GM23338 (cell line): Measurements from ENCODE around the gene ZNF627. TPM values are rescaled to one million over a fixed set of nuclear protein-coding genes. Genes with fewer than 3 reads are reported as not detected.

ENCODE experiments used
- ATAC-seq: fragments of 200-7000 bp; cut with Tn5 transposase; 3 replicates; pipeline ENCODE4 v1.9.1; 2020
- DNase-seq: peaks from one replicate; pipeline ENCODE4 v3.0.0-alpha.2; 2015; ENCODE audit warnings: low spot score
- H2AFZ ChIP-seq: fragments of 200-600 bp; sonication (generic); 2 replicates; pipeline ENCODE4 v1.8.0; 2016; ENCODE audit warnings: antibody characterized with exemption, mild to moderate bottlenecking, moderate library complexity
- H3F3A ChIP-seq: fragments of 200-600 bp; sonication (generic); replicated peaks from 2 replicates; pipeline ENCODE4 v1.8.0; 2017; ENCODE audit warnings: antibody characterized with exemption, mixed run types, low read depth
- H3K27ac ChIP-seq: fragments of 200-600 bp; sonication (generic); 2 replicates; pipeline ENCODE4 v1.6.1; 2016; ENCODE audit warnings: low read depth
- H3K27me3 ChIP-seq: fragments of 200-600 bp; sonication (generic); 2 replicates; pipeline ENCODE4 v1.8.0; 2016; ENCODE audit warnings: mild to moderate bottlenecking, mixed run types, moderate library complexity; ENCODE audit not compliant: insufficient read depth
- H3K36me3 ChIP-seq: fragments of 200-600 bp; sonication (generic); 2 replicates; pipeline ENCODE4 v1.8.0; 2016; ENCODE audit warnings: mild to moderate bottlenecking; ENCODE audit not compliant: insufficient read depth
- H3K4me1 ChIP-seq: fragments of 200-600 bp; sonication (generic); 2 replicates; pipeline ENCODE4 v1.8.0; 2016; ENCODE audit warnings: mild to moderate bottlenecking, moderate library complexity; ENCODE audit not compliant: insufficient read depth
- H3K4me2 ChIP-seq: fragments of 200-600 bp; sonication (generic); 2 replicates; pipeline ENCODE4 v1.7.1; 2017; ENCODE audit warnings: mixed run types
- H3K4me3 ChIP-seq: fragments of 200-600 bp; sonication (generic); 2 replicates; pipeline ENCODE4 v1.6.1; 2016; ENCODE audit warnings: mixed run types
- H3K79me2 ChIP-seq: fragments of 200-600 bp; sonication (generic); replicated peaks from 2 replicates; pipeline ENCODE4 v1.8.0; 2017; ENCODE audit warnings: mild to moderate bottlenecking; ENCODE audit not compliant: insufficient read depth
- H3K9me2 ChIP-seq: fragments of 200-600 bp; sonication (generic); 2 replicates; pipeline ENCODE4 v1.8.0; 2017; ENCODE audit not compliant: insufficient read depth
- H4K20me1 ChIP-seq: fragments of 200-600 bp; sonication (generic); replicated peaks from 2 replicates; pipeline ENCODE4 v1.8.0; 2017; ENCODE audit warnings: mild to moderate bottlenecking; ENCODE audit not compliant: insufficient read depth
- H3K27ac Mint-ChIP-seq: 2 replicates; pipeline ENCODE4 v1.8.0; 2020; ENCODE audit warnings: inconsistent platforms, mild to moderate bottlenecking, moderate library complexity, mixed read lengths
- H3K27me3 Mint-ChIP-seq: 3 replicates; pipeline ENCODE4 v1.8.0; 2022; ENCODE audit warnings: low read depth, mild to moderate bottlenecking, moderate library complexity, mixed read lengths, inconsistent platforms; ENCODE audit not compliant: insufficient read depth, poor library complexity
- H3K36me3 Mint-ChIP-seq: 3 replicates; pipeline ENCODE4 v1.8.0; 2021; ENCODE audit warnings: low read depth, mild to moderate bottlenecking, inconsistent platforms, moderate library complexity, mixed read lengths
- H3K4me1 Mint-ChIP-seq: 3 replicates; pipeline ENCODE4 v1.8.0; 2020; ENCODE audit warnings: mild to moderate bottlenecking, inconsistent platforms, mixed read lengths
- H3K4me3 Mint-ChIP-seq: 3 replicates; pipeline ENCODE4 v1.8.0; 2021; ENCODE audit warnings: moderate library complexity, mild to moderate bottlenecking, inconsistent platforms, mixed read lengths
- H3K9me3 Mint-ChIP-seq: 3 replicates; pipeline ENCODE4 v1.8.0; 2020; ENCODE audit warnings: moderate library complexity, mild to moderate bottlenecking, inconsistent platforms, mixed read lengths
- CREB1 ChIP-seq: fragments of 250-450 bp; sonication (Bioruptor Pico); IDR thresholded peaks from 2 replicates; pipeline ENCODE4 v1.5.0; 2020; ENCODE audit warnings: low read depth, mild to moderate bottlenecking, moderate library complexity
- EZH2 ChIP-seq: fragments of 200-600 bp; sonication (generic); IDR thresholded peaks from one replicate; pipeline ENCODE4 v1.8.0; 2017; ENCODE audit warnings: antibody characterized with exemption, mild to moderate bottlenecking, low read depth; ENCODE audit not compliant: unreplicated experiment
- EZH2phosphoT487 ChIP-seq: fragments of 200-600 bp; sonication (generic); IDR thresholded peaks from one replicate; pipeline ENCODE4 v1.8.1; 2018; ENCODE audit warnings: antibody characterized with exemption; ENCODE audit not compliant: unreplicated experiment
- JUNB ChIP-seq: IDR thresholded peaks from one replicate; pipeline ENCODE4 v1.6.1; 2016; ENCODE audit warnings: antibody characterized with exemption; ENCODE audit not compliant: unreplicated experiment
- NANOG ChIP-seq: IDR thresholded peaks from 2 replicates; pipeline ENCODE4 v1.6.1; 2016; ENCODE audit warnings: antibody characterized with exemption, borderline replicate concordance
- POLR2AphosphoS5 ChIP-seq: IDR thresholded peaks from 2 replicates; pipeline ENCODE4 v1.6.1; 2016; ENCODE audit warnings: antibody characterized with exemption, low read depth
- STAT1 ChIP-seq: IDR thresholded peaks from one replicate; pipeline ENCODE4 v1.6.1; 2016; ENCODE audit warnings: antibody characterized with exemption; ENCODE audit not compliant: unreplicated experiment
- ZNF114 ChIP-seq: fragments of 250-450 bp; sonication (Bioruptor Pico); IDR thresholded peaks from 2 replicates; pipeline ENCODE4 v1.5.0; 2020; ENCODE audit warnings: mild to moderate bottlenecking, moderate library complexity
- ZNF331 ChIP-seq: fragments of 250-450 bp; sonication (Bioruptor Pico); IDR thresholded peaks from 2 replicates; pipeline ENCODE4 v1.5.0; 2020; ENCODE audit warnings: low read depth, mild to moderate bottlenecking, moderate library complexity
- polyA plus RNA-seq: library from polyadenylated mRNA; unstranded; fragments of >200 nt; fragmentation: Nextera tagmentation; extraction: Ambion mirVana; gene quantifications from 2 replicates; pipeline ENCODE4 v1.2.1, GENCODE V29; 2016
- total RNA-seq: library from RNA; depleted of rRNA; stranded (reverse); fragments of >200 nt; shearing (Covaris generic); gene quantifications from 2 replicates; pipeline ENCODE4 v1.2.3, GENCODE V29; 2014
- TF ChIP-seq, protein P1 (sequence below): IDR thresholded peaks from one replicate; pipeline ENCODE4 v1.6.1; 2018; ENCODE audit warnings: antibody characterized with exemption; ENCODE audit not compliant: unreplicated experiment
- TF ChIP-seq, protein P2 (sequence below): IDR thresholded peaks from 2 replicates; pipeline ENCODE4 v1.6.1; 2016; ENCODE audit warnings: antibody characterized with exemption
- TF ChIP-seq, protein P3 (sequence below): fragments of 250-450 bp; sonication (Bioruptor Pico); IDR thresholded peaks from 2 replicates; pipeline ENCODE4 v1.5.0; 2020; ENCODE audit warnings: mild to moderate bottlenecking, moderate library complexity
- TF ChIP-seq, protein P4 (sequence below), 2 experiments: fragments of 200-600 bp in 1 of 2; sonication (generic) in 1 of 2; conservative IDR thresholded peaks; 2 replicates each; pipeline versions ENCODE4 v1.5.1 to v1.6.1; 2016 to 2017; ENCODE audit warnings: antibody characterized with exemption in 2 of 2, low read depth in 2 of 2, mild to moderate bottlenecking in 2 of 2, moderate library complexity in 1 of 2

Gene ZNF627
- total and polyA plus RNA-seq, 2 experiments from 2014 or later, result 9.0 to 15.4 TPM

DNA sequence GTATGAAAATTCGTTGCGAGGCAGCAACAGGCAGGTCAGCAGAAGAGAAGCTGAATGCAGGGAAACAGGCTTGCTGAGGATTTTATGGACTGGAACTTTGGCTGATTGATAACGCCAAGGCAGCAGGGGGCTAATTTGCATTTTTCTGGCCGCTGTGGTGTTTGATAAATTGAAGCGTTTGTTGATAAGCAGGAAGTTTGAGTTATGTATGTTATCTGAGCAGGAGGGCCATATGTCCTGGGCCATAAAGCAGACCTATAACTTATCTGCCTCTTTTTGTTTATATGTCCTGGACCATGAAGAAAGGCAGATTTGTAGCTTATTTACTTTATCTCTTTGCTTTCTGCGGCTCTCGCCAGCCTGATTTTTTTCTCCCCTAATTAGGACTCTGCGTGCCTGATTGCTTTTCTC, 65.9 kb downstream of the ZNF627 start:
- no peaks in the 10 kb centered on the region for H3K27me3 ChIP-seq
- H4K20me1 ChIP-seq, result no peaks in the 10 kb centered on the region
- H3F3A ChIP-seq, result no peaks in the 10 kb centered on the region
- ATAC-seq (no peak), DNase-seq (no peak)
- no peaks in the 10 kb centered on the region for H3K36me3 ChIP-seq
- H3K4me3 Mint-ChIP-seq, result no peak overlapping the region
- peaks cover 66% of the 10 kb centered on the region for H3K9me3 Mint-ChIP-seq
- TF ChIP-seq, protein P1, sequence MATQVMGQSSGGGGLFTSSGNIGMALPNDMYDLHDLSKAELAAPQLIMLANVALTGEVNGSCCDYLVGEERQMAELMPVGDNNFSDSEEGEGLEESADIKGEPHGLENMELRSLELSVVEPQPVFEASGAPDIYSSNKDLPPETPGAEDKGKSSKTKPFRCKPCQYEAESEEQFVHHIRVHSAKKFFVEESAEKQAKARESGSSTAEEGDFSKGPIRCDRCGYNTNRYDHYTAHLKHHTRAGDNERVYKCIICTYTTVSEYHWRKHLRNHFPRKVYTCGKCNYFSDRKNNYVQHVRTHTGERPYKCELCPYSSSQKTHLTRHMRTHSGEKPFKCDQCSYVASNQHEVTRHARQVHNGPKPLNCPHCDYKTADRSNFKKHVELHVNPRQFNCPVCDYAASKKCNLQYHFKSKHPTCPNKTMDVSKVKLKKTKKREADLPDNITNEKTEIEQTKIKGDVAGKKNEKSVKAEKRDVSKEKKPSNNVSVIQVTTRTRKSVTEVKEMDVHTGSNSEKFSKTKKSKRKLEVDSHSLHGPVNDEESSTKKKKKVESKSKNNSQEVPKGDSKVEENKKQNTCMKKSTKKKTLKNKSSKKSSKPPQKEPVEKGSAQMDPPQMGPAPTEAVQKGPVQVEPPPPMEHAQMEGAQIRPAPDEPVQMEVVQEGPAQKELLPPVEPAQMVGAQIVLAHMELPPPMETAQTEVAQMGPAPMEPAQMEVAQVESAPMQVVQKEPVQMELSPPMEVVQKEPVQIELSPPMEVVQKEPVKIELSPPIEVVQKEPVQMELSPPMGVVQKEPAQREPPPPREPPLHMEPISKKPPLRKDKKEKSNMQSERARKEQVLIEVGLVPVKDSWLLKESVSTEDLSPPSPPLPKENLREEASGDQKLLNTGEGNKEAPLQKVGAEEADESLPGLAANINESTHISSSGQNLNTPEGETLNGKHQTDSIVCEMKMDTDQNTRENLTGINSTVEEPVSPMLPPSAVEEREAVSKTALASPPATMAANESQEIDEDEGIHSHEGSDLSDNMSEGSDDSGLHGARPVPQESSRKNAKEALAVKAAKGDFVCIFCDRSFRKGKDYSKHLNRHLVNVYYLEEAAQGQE, result no peak
- TF ChIP-seq NANOG (no peak), ZNF331 (no peak), ZNF114 (CRISPR knock-in tag) (no peak), STAT1 (no peak), EZH2phosphoT487 (no peak), POLR2AphosphoS5 (no peak), JUNB (no peak), EZH2 (no peak), CREB1 (CRISPR knock-in tag) (no peak)
- TF ChIP-seq, protein P2, sequence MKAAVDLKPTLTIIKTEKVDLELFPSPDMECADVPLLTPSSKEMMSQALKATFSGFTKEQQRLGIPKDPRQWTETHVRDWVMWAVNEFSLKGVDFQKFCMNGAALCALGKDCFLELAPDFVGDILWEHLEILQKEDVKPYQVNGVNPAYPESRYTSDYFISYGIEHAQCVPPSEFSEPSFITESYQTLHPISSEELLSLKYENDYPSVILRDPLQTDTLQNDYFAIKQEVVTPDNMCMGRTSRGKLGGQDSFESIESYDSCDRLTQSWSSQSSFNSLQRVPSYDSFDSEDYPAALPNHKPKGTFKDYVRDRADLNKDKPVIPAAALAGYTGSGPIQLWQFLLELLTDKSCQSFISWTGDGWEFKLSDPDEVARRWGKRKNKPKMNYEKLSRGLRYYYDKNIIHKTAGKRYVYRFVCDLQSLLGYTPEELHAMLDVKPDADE, result no peak
- TF ChIP-seq, protein P3, sequence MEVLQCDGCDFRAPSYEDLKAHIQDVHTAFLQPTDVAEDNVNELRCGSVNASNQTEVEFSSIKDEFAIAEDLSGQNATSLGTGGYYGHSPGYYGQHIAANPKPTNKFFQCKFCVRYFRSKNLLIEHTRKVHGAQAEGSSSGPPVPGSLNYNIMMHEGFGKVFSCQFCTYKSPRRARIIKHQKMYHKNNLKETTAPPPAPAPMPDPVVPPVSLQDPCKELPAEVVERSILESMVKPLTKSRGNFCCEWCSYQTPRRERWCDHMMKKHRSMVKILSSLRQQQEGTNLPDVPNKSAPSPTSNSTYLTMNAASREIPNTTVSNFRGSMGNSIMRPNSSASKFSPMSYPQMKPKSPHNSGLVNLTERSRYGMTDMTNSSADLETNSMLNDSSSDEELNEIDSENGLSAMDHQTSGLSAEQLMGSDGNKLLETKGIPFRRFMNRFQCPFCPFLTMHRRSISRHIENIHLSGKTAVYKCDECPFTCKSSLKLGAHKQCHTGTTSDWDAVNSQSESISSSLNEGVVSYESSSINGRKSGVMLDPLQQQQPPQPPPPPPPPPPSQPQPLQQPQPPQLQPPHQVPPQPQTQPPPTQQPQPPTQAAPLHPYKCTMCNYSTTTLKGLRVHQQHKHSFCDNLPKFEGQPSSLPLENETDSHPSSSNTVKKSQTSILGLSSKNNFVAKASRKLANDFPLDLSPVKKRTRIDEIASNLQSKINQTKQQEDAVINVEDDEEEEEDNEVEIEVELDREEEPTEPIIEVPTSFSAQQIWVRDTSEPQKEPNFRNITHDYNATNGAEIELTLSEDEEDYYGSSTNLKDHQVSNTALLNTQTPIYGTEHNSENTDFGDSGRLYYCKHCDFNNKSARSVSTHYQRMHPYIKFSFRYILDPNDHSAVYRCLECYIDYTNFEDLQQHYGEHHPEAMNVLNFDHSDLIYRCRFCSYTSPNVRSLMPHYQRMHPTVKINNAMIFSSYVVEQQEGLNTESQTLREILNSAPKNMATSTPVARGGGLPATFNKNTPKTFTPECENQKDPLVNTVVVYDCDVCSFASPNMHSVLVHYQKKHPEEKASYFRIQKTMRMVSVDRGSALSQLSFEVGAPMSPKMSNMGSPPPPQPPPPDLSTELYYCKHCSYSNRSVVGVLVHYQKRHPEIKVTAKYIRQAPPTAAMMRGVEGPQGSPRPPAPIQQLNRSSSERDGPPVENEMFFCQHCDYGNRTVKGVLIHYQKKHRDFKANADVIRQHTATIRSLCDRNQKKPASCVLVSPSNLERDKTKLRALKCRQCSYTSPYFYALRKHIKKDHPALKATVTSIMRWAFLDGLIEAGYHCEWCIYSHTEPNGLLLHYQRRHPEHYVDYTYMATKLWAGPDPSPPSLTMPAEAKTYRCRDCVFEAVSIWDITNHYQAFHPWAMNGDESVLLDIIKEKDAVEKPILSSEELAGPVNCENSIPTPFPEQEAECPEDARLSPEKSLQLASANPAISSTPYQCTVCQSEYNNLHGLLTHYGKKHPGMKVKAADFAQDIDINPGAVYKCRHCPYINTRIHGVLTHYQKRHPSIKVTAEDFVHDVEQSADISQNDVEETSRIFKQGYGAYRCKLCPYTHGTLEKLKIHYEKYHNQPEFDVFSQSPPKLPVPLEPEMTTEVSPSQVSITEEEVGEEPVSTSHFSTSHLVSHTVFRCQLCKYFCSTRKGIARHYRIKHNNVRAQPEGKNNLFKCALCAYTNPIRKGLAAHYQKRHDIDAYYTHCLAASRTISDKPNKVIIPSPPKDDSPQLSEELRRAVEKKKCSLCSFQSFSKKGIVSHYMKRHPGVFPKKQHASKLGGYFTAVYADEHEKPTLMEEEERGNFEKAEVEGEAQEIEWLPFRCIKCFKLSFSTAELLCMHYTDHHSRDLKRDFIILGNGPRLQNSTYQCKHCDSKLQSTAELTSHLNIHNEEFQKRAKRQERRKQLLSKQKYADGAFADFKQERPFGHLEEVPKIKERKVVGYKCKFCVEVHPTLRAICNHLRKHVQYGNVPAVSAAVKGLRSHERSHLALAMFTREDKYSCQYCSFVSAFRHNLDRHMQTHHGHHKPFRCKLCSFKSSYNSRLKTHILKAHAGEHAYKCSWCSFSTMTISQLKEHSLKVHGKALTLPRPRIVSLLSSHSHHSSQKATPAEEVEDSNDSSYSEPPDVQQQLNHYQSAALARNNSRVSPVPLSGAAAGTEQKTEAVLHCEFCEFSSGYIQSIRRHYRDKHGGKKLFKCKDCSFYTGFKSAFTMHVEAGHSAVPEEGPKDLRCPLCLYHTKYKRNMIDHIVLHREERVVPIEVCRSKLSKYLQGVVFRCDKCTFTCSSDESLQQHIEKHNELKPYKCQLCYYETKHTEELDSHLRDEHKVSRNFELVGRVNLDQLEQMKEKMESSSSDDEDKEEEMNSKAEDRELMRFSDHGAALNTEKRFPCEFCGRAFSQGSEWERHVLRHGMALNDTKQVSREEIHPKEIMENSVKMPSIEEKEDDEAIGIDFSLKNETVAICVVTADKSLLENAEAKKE (CRISPR knock-in tag), result no peak
- TF ChIP-seq, protein P4, sequence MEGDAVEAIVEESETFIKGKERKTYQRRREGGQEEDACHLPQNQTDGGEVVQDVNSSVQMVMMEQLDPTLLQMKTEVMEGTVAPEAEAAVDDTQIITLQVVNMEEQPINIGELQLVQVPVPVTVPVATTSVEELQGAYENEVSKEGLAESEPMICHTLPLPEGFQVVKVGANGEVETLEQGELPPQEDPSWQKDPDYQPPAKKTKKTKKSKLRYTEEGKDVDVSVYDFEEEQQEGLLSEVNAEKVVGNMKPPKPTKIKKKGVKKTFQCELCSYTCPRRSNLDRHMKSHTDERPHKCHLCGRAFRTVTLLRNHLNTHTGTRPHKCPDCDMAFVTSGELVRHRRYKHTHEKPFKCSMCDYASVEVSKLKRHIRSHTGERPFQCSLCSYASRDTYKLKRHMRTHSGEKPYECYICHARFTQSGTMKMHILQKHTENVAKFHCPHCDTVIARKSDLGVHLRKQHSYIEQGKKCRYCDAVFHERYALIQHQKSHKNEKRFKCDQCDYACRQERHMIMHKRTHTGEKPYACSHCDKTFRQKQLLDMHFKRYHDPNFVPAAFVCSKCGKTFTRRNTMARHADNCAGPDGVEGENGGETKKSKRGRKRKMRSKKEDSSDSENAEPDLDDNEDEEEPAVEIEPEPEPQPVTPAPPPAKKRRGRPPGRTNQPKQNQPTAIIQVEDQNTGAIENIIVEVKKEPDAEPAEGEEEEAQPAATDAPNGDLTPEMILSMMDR (conservative IDR thresholded peaks at IDR 0.05; ENCODE audit: low read depth in 2 of 2), result no peak
- H3K4me3 ChIP-seq, result no peak overlapping the region
- H2AFZ ChIP-seq, result no peak overlapping the region
- H3K79me2 ChIP-seq, result no peaks in the 10 kb centered on the region
- H3K4me1 ChIP-seq, result no peaks in the 10 kb centered on the region
- H3K27ac ChIP-seq, result no peak overlapping the region
- no peaks in the 10 kb centered on the region for H3K4me1 Mint-ChIP-seq
- H3K27ac Mint-ChIP-seq, result no peak overlapping the region
- H3K36me3 Mint-ChIP-seq, result peaks cover 27% of the 10 kb centered on the region
- peaks cover 10% of the 10 kb centered on the region for H3K27me3 Mint-ChIP-seq
- H3K9me2 ChIP-seq, result no peaks in the 10 kb centered on the region
- no peak overlapping the region for H3K4me2 ChIP-seq
